AG04450 (cell line): Measurements from ENCODE around the gene C6orf132. TPM values are rescaled to one million over a fixed set of nuclear protein-coding genes. Genes with fewer than 3 reads are reported as not detected.

ENCODE experiments used
- CTCF ChIA-PET: fragments of 300-600, 350-600 bp; formaldehyde crosslinking; extraction: SDS; loops from one replicate; lab custom pipeline; 2022; ENCODE audit warnings: antibody characterized with exemption, inconsistent platforms; lab: Charles Lee
- POLR2A ChIA-PET: fragments of 350-600 bp; formaldehyde crosslinking; extraction: SDS; loops from one replicate; lab custom pipeline; 2021; ENCODE audit warnings: antibody characterized with exemption, inconsistent platforms; lab: Yijun Ruan, JAX
- DNase-seq: peaks from one replicate; pipeline ENCODE4 v3.0.0-alpha.2; 2011; ENCODE audit warnings: low read depth, low spot score
- H3K27ac ChIP-seq: one replicate; pipeline ENCODE4 v1.5.1; 2012; ENCODE audit warnings: low read depth, low read length, control low read depth
- H3K27me3 ChIP-seq: one replicate; pipeline ENCODE4 v1.6.0; 2012; ENCODE audit warnings: low read length; ENCODE audit not compliant: control insufficient read depth, insufficient read depth
- H3K4me3 ChIP-seq: 2 replicates; pipeline ENCODE4 v1.5.1; 2011; ENCODE audit warnings: mild to moderate bottlenecking, low read depth, low read length, control low read depth
- H3K9me3 ChIP-seq: 2 replicates; pipeline ENCODE4 v1.5.1; 2012; ENCODE audit warnings: low read length; ENCODE audit not compliant: control insufficient read depth, insufficient read depth
- polyA plus RNA-seq: library from polyadenylated mRNA; depleted of rRNA; stranded (reverse); fragments of >200 nt; gene quantifications from 2 replicates; pipeline ENCODE4 v1.2.3, GENCODE V29; 2011
- TF ChIP-seq, protein P1 (sequence below): IDR thresholded peaks from 2 replicates; pipeline ENCODE4 v1.5.1; 2011; ENCODE audit warnings: low read depth, low read length, control low read depth, inconsistent platforms

The C6orf132 gene
- polyA plus RNA-seq, 1 experiment = 0.68 TPM

GRCh38 chr6:42133926-42134325 is 8.5 kb downstream of the C6orf132 start:
- ChIA-PET POLR2A (no interaction called here), CTCF (no interaction called here)

GRCh38 chr6:42131531-42131930 is 10.9 kb downstream of the C6orf132 start:
- ChIA-PET CTCF (interaction anchor here (1.0 to 1.6 kb wide), 2 partner anchors 14 to 28 kb away, joined by 7 read pairs; no protein-coding TSS in a partner anchor), POLR2A (no interaction called here)
- H3K9me3 ChIP-seq = no peaks in the 10 kb centered on the region
- no peak overlapping the region for H3K4me3 ChIP-seq
- H3K27me3 ChIP-seq = no peaks in the 10 kb centered on the region
- peak overlapping the region; percentile 93 for H3K27ac ChIP-seq
- peak; percentile 44 for DNase-seq
- TF ChIP-seq, protein P1, sequence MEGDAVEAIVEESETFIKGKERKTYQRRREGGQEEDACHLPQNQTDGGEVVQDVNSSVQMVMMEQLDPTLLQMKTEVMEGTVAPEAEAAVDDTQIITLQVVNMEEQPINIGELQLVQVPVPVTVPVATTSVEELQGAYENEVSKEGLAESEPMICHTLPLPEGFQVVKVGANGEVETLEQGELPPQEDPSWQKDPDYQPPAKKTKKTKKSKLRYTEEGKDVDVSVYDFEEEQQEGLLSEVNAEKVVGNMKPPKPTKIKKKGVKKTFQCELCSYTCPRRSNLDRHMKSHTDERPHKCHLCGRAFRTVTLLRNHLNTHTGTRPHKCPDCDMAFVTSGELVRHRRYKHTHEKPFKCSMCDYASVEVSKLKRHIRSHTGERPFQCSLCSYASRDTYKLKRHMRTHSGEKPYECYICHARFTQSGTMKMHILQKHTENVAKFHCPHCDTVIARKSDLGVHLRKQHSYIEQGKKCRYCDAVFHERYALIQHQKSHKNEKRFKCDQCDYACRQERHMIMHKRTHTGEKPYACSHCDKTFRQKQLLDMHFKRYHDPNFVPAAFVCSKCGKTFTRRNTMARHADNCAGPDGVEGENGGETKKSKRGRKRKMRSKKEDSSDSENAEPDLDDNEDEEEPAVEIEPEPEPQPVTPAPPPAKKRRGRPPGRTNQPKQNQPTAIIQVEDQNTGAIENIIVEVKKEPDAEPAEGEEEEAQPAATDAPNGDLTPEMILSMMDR = no peak

More at GRCh38 chr6:42133926-42134325, 8.5 kb downstream of the C6orf132 start:
- DNase-seq = no peak
- Histone ChIP-seq H3K27me3 (no peaks in the 10 kb centered on the region), H3K4me3 (no peak overlapping the region), H3K27ac (no peak overlapping the region), H3K9me3 (no peaks in the 10 kb centered on the region)
- TF ChIP-seq, protein P1 = no peak

DNA sequence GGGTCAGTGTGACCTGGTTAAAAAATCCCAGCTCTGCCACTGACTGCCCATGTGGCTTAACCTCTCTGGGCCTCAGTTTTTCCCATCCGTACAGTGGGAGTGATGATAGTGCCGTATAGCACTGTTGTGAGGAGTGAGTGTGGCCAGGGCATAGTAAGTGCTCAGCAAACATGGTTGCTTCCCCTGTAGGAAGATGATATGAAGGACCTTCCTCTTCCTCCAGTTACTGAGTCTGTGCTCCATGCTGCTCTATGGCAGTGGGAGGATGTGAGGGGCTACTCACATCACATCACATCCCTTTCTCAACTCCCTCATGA is 13.1 kb downstream of the C6orf132 start:
- no peak overlapping the region for H3K4me3 ChIP-seq
- DNase-seq = no peak
- ChIA-PET CTCF (interaction anchor here (0.6 kb wide), 1 partner anchor 65 kb away, joined by 3 read pairs; no protein-coding TSS in a partner anchor), POLR2A (no interaction called here)
- no peak overlapping the region for H3K27ac ChIP-seq
- H3K27me3 ChIP-seq = no peaks in the 10 kb centered on the region
- TF ChIP-seq, protein P1 = no peak
- no peaks in the 10 kb centered on the region for H3K9me3 ChIP-seq

DNA sequence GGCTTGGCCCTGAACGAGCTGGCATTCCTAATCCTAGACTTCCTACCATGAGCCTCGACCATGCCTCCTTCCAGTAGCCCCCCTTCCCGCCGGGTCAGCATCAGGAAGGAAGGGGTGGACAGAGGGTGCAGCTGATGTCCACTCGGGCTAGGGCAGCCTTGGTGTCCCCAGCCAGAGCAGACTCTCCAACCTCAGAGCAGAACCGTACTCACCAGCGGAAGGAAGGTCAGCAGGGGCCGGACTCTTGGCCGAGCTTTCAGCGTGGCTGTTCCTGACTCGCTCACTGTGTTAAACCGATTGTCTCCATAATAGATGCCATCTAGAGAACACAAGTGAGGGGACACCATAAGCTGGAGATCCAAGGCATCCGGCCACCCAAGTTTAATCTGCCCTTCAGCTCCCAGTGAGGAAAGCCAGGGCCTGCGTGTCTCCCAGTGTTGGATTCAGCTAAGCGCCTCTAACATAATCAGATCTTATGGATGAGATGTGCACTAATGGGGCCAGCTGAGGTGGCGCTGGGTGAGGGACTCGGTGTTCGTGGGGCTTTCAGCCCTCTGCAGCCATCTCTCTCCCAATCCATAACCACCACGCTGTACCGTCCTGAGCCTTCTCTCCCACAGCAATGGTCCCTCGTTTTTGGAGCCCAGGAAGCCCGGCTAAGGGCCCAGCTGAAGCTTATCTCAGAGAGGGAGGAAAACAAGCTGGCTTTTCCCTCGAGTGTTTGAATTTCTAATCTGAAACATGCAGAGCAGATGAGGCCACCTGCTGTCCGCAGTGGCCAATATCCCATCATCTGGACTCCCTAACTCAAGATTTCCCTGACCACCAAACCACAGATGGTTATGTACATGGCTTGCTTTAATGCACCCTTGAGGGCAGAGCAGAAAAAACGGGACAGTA is 13.7 kb downstream of the C6orf132 start:
- ChIA-PET CTCF (interaction anchor here (0.6 to 1.3 kb wide), 3 partner anchors 46 to 86 kb away, joined by 3 read pairs; no protein-coding TSS in a partner anchor), POLR2A (no interaction called here)
- H3K27me3 ChIP-seq = no peaks in the 10 kb centered on the region
- TF ChIP-seq, protein P1 = no peak
- no peak overlapping the region for H3K4me3 ChIP-seq
- no peaks in the 10 kb centered on the region for H3K9me3 ChIP-seq
- DNase-seq = no peak
- H3K27ac ChIP-seq = no peak overlapping the region

GRCh38 chr6:42125663-42126062 is 16.8 kb downstream of the C6orf132 start:
- Histone ChIP-seq H3K27ac (no peak overlapping the region), H3K4me3 (no peak overlapping the region), H3K27me3 (no peaks in the 10 kb centered on the region), H3K9me3 (no peaks in the 10 kb centered on the region; the same call in 1 of the 2 replicates)
- POLR2A ChIA-PET = no interaction called here
- CTCF ChIA-PET = no interaction called here
- TF ChIP-seq, protein P1 = no peak
- DNase-seq = no peak
